Parathyroid adenoma (tissue), 2 donors: ENCODE measurements around the gene CLDN19.

Source experiments
- H2AFZ ChIP-seq: fragments of 300-600 bp; sonication (generic); one replicate; pipeline ENCODE4 v1.7.0; 2017; ENCODE audit warnings: antibody characterized with exemption, mild to moderate bottlenecking
- H3K27ac ChIP-seq: fragments of 300-600 bp; sonication (generic); one replicate; pipeline ENCODE4 v1.7.0; 2017
- H3K27me3 ChIP-seq: fragments of 300-600 bp; sonication (generic); one replicate; pipeline ENCODE4 v1.7.0; 2017; ENCODE audit warnings: low read length; ENCODE audit not compliant: control insufficient read depth, insufficient read depth
- H3K36me3 ChIP-seq: fragments of 300-600 bp; sonication (generic); one replicate; pipeline ENCODE4 v1.7.0; 2017; ENCODE audit warnings: low read length; ENCODE audit not compliant: control insufficient read depth, insufficient read depth
- H3K4me1 ChIP-seq: fragments of 300-600 bp; sonication (generic); one replicate; pipeline ENCODE4 v1.7.0; 2017; ENCODE audit warnings: control low read depth
- H3K4me2 ChIP-seq: fragments of 300-600 bp; sonication (generic); one replicate; pipeline ENCODE4 v1.7.0; 2017; ENCODE audit warnings: low read length
- H3K4me3 ChIP-seq: fragments of 300-600 bp; sonication (generic); one replicate; pipeline ENCODE4 v1.7.0; 2017; ENCODE audit warnings: low read depth, low read length
- H3K79me2 ChIP-seq: fragments of 300-600 bp; sonication (generic); one replicate; pipeline ENCODE4 v1.7.0; 2017; ENCODE audit warnings: control low read depth
- H3K9ac ChIP-seq: fragments of 300-600 bp; sonication (generic); one replicate; pipeline ENCODE4 v1.7.0; 2017; ENCODE audit warnings: mild to moderate bottlenecking
- H3K9me3 ChIP-seq: fragments of 300-600 bp; sonication (generic); one replicate; pipeline ENCODE4 v1.7.0; 2017; ENCODE audit warnings: low read length; ENCODE audit not compliant: control insufficient read depth
- CTCF ChIP-seq: fragments of 300-600 bp; sonication (generic); IDR thresholded peaks from one replicate; pipeline ENCODE4 v1.7.0; 2017; ENCODE audit warnings: antibody characterized with exemption, mild to moderate bottlenecking
- donor health status: primary hyperparathyroidism.

CLDN19 gene

GRCh38 chr1:42784547-42784945, 44.5 kb upstream of the CLDN19 start:
- Histone ChIP-seq H3K9me3 (no peaks in the 10 kb centered on the region), H3K27ac (no peak overlapping the region), H3K27me3 (no peaks in the 10 kb centered on the region), H3K4me3 (no peak overlapping the region), H2AFZ (no peak overlapping the region), H3K9ac (no peak overlapping the region), H3K79me2 (no peaks in the 10 kb centered on the region), H3K4me1 (no peaks in the 10 kb centered on the region), H3K4me2 (no peak overlapping the region), H3K36me3 (no peaks in the 10 kb centered on the region)
- no peak for TF ChIP-seq CTCF

GRCh38 chr1:42783092-42783491, 43.1 kb upstream of the CLDN19 start:
- Histone ChIP-seq H3K4me3 (no peak overlapping the region), H3K9me3 (no peaks in the 10 kb centered on the region), H2AFZ (no peak overlapping the region), H3K4me2 (no peak overlapping the region), H3K4me1 (no peaks in the 10 kb centered on the region), H3K79me2 (no peaks in the 10 kb centered on the region), H3K27ac (no peak overlapping the region), H3K9ac (no peak overlapping the region), H3K27me3 (no peaks in the 10 kb centered on the region), H3K36me3 (no peaks in the 10 kb centered on the region)
- no peak for TF ChIP-seq CTCF

GRCh38 chr1:42780176-42780575, 40.1 kb upstream of the CLDN19 start:
- Histone ChIP-seq H3K4me2 (no peak overlapping the region), H3K9me3 (no peaks in the 10 kb centered on the region), H3K36me3 (no peaks in the 10 kb centered on the region), H3K27ac (no peak overlapping the region), H3K4me3 (no peak overlapping the region), H3K9ac (no peak overlapping the region), H3K79me2 (no peaks in the 10 kb centered on the region), H2AFZ (no peak overlapping the region), H3K4me1 (no peaks in the 10 kb centered on the region), H3K27me3 (no peaks in the 10 kb centered on the region)
- no peak for TF ChIP-seq CTCF

- no peaks in the 10 kb centered on the region for H3K4me1 ChIP-seq
- H3K36me3 ChIP-seq, result no peaks in the 10 kb centered on the region
- H3K27me3 ChIP-seq, result no peaks in the 10 kb centered on the region
- H3K79me2 ChIP-seq, result no peaks in the 10 kb centered on the region
- no peak overlapping the region for H2AFZ ChIP-seq
- no peak for TF ChIP-seq CTCF
- H3K9ac ChIP-seq, result no peak overlapping the region
- H3K27ac ChIP-seq, result no peak overlapping the region
- H3K4me2 ChIP-seq, result no peak overlapping the region
- no peaks in the 10 kb centered on the region for H3K9me3 ChIP-seq
- H3K4me3 ChIP-seq, result no peak overlapping the region
Observed at GRCh38 chr1:42779725-42780124, 39.7 kb upstream of the CLDN19 start.

GRCh38 chr1:42777852-42778251, 37.8 kb upstream of the CLDN19 start:
- Histone ChIP-seq H3K9me3 (no peaks in the 10 kb centered on the region), H3K4me1 (no peaks in the 10 kb centered on the region), H3K79me2 (no peaks in the 10 kb centered on the region), H3K4me2 (no peak overlapping the region), H3K9ac (no peak overlapping the region), H3K27ac (no peak overlapping the region), H3K36me3 (no peaks in the 10 kb centered on the region), H3K4me3 (no peak overlapping the region), H3K27me3 (no peaks in the 10 kb centered on the region), H2AFZ (no peak overlapping the region)
- peak; percentile 56 for TF ChIP-seq CTCF
